ENCODE results near the gene PKMYT1. TPM values are rescaled to one million over a fixed set of nuclear protein-coding genes. Genes with fewer than 3 reads are reported as not detected.

Gene PKMYT1
- total and polyA plus RNA-seq, 4 donors = 3.1 to 32.6 (median 13.6) TPM

DNA sequence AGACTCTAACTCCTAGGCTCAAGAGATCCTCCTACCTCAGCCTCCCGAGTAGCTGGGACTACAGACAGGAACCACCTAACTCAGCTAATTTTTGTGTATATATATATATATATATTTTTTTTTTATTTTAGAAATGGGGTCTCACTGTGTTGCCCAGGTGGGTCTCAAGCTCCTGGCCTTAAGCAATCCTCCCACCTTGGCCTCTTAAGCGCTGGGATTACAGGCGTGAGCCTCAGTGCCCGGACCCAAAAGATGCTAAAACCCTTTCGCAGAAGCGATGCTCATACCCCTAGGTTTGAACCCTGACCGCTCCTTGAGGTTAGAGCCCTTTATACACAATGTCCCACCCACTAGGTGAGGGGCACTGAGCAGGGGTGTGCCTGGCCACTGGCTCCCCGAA, 30.3 kb upstream of the PKMYT1 start:
- Histone ChIP-seq H3K4me1 (ENCODE audit: control insufficient read depth, insufficient read depth, low read length) (peaks cover 11% of the 10 kb centered on the region), H3K9me3 (ENCODE audit: control insufficient read depth, insufficient read depth, low read length) (no peaks in the 10 kb centered on the region), H3K36me3 (ENCODE audit: control insufficient read depth, insufficient read depth, low read length) (no peaks in the 10 kb centered on the region), H3K4me3 (ENCODE audit: low read depth, low read length) (no peak overlapping the region), H3K27ac (ENCODE audit: low read depth, low read length) (no peak overlapping the region), H3K27me3 (ENCODE audit: control insufficient read depth, insufficient read depth, low read length) (peaks cover 93% of the 10 kb centered on the region)
- WGBS (ENCODE audit: insufficient coverage) = 94% methylated on average over 7 of the region's 8 CpGs
- DNase-seq (ENCODE audit: low read depth in 4 of 6, low spot score in 6 of 6) = no peak

- 16% methylated on average over 16 of the region's 21 CpGs for WGBS (ENCODE audit: insufficient coverage)
Observed at GRCh38 chr16:3009568-3010390, 29.5 kb upstream of the PKMYT1 start.

GRCh38 chr16:3008690-3009037, 28.4 kb upstream of the PKMYT1 start:
- DNase-seq (ENCODE audit: low read depth in 4 of 6, low spot score in 6 of 6) = no peak
- no peak overlapping the region for H3K4me3 ChIP-seq (ENCODE audit: low read depth, low read length)
- H3K4me1 ChIP-seq (ENCODE audit: control insufficient read depth, insufficient read depth, low read length) = peaks cover 17% of the 10 kb centered on the region
- no peaks in the 10 kb centered on the region for H3K36me3 ChIP-seq (ENCODE audit: control insufficient read depth, insufficient read depth, low read length)
- H3K27ac ChIP-seq (ENCODE audit: low read depth, low read length) = no peak overlapping the region
- no peaks in the 10 kb centered on the region for H3K9me3 ChIP-seq (ENCODE audit: control insufficient read depth, insufficient read depth, low read length)
- WGBS (ENCODE audit: insufficient coverage) = 21% methylated on average over 4 of the region's 4 CpGs
- H3K27me3 ChIP-seq (ENCODE audit: control insufficient read depth, insufficient read depth, low read length) = peaks cover 86% of the 10 kb centered on the region

More at GRCh38 chr16:3009568-3010390, 29.5 kb upstream of the PKMYT1 start:
- H3K4me1 ChIP-seq (ENCODE audit: control insufficient read depth, insufficient read depth, low read length) = peaks cover 13% of the 10 kb centered on the region
- no peak overlapping the region for H3K4me3 ChIP-seq (ENCODE audit: low read depth, low read length)
- peaks cover 94% of the 10 kb centered on the region for H3K27me3 ChIP-seq (ENCODE audit: control insufficient read depth, insufficient read depth, low read length)
- H3K27ac ChIP-seq (ENCODE audit: low read depth, low read length) = no peak overlapping the region
- no peak for DNase-seq (ENCODE audit: low read depth in 4 of 6, low spot score in 6 of 6)
- H3K36me3 ChIP-seq (ENCODE audit: control insufficient read depth, insufficient read depth, low read length) = no peaks in the 10 kb centered on the region
- H3K9me3 ChIP-seq (ENCODE audit: control insufficient read depth, insufficient read depth, low read length) = no peaks in the 10 kb centered on the region

DNA sequence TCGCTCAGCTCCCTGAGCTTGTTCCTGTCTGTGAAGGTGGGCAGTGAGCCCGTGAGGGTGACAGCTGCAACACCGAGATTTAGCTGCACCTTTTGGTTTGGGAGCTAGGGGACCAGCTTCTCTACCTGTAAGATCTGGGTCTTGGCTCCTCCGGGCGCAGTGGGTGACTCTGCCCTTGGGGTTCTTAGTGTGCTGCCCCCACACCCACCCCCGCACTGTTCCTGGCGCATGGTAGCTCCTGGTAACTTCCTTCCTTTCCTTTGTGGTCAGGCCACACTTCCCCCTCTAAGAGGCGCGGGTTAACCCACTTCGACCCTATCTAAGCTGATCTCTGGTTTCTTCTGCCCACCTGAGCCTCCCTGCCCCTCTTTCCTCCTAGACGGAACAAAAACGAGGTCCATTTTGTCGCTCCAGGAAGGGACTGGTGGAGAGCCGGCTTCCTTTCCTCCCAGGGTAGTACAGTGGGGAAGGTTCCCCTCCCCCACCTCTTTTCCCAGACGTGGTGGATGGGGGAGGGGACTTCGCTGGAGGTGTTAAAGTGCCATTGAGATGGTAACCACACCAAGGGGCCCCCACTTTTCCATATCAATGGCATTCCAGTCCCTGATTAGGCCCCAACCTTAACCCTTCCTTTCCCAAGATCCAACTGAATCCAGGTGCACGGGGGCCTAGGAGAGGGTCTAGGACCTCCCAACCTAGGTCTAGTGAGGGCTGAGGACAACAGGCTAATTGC, 27.9 kb upstream of the PKMYT1 start:
- Histone ChIP-seq H3K9me3 (ENCODE audit: control insufficient read depth, insufficient read depth, low read length) (no peaks in the 10 kb centered on the region), H3K27me3 (ENCODE audit: control insufficient read depth, insufficient read depth, low read length) (peaks cover 83% of the 10 kb centered on the region), H3K4me1 (ENCODE audit: control insufficient read depth, insufficient read depth, low read length) (peaks cover 22% of the 10 kb centered on the region), H3K27ac (ENCODE audit: low read depth, low read length) (no peak overlapping the region), H3K36me3 (ENCODE audit: control insufficient read depth, insufficient read depth, low read length) (no peaks in the 10 kb centered on the region), H3K4me3 (ENCODE audit: low read depth, low read length) (no peak overlapping the region)
- DNase-seq (ENCODE audit: low read depth in 4 of 6, low spot score in 6 of 6) = no peak
- 10% methylated on average over 10 of the region's 17 CpGs for WGBS (ENCODE audit: insufficient coverage)

GRCh38 chr16:3007059-3007956, 27.1 kb upstream of the PKMYT1 start:
- H3K4me3 ChIP-seq (ENCODE audit: low read depth, low read length) = no peak overlapping the region
- WGBS (ENCODE audit: insufficient coverage) = 35% methylated on average over 12 of the region's 13 CpGs
- peaks cover 75% of the 10 kb centered on the region for H3K27me3 ChIP-seq (ENCODE audit: control insufficient read depth, insufficient read depth, low read length)
- no peak for DNase-seq (ENCODE audit: low read depth in 4 of 6, low spot score in 6 of 6)
- no peak overlapping the region for H3K27ac ChIP-seq (ENCODE audit: low read depth, low read length)
- H3K36me3 ChIP-seq (ENCODE audit: control insufficient read depth, insufficient read depth, low read length) = no peaks in the 10 kb centered on the region
- H3K4me1 ChIP-seq (ENCODE audit: control insufficient read depth, insufficient read depth, low read length) = peaks cover 16% of the 10 kb centered on the region
- no peaks in the 10 kb centered on the region for H3K9me3 ChIP-seq (ENCODE audit: control insufficient read depth, insufficient read depth, low read length)

- peaks cover 13% of the 10 kb centered on the region for H3K4me1 ChIP-seq (ENCODE audit: control insufficient read depth, insufficient read depth, low read length)
- no peak for DNase-seq (ENCODE audit: low read depth in 4 of 6, low spot score in 6 of 6)
- H3K27ac ChIP-seq (ENCODE audit: low read depth, low read length) = no peak overlapping the region
- under 1% methylated on average over 19 of the region's 25 CpGs for WGBS (ENCODE audit: insufficient coverage)
- no peaks in the 10 kb centered on the region for H3K9me3 ChIP-seq (ENCODE audit: control insufficient read depth, insufficient read depth, low read length)
- H3K4me3 ChIP-seq (ENCODE audit: low read depth, low read length) = peak overlapping the region; percentile 9
- peaks cover 64% of the 10 kb centered on the region for H3K27me3 ChIP-seq (ENCODE audit: control insufficient read depth, insufficient read depth, low read length)
- no peaks in the 10 kb centered on the region for H3K36me3 ChIP-seq (ENCODE audit: control insufficient read depth, insufficient read depth, low read length)
Observed at GRCh38 chr16:3004781-3005284, 24.6 kb upstream of the PKMYT1 start.

- WGBS (ENCODE audit: insufficient coverage) = under 1% methylated on average over 66 of the region's 67 CpGs
- H3K27me3 ChIP-seq (ENCODE audit: control insufficient read depth, insufficient read depth, low read length) = peaks cover 59% of the 10 kb centered on the region
- no peak for DNase-seq (ENCODE audit: low read depth in 4 of 6, low spot score in 6 of 6)
- H3K4me1 ChIP-seq (ENCODE audit: control insufficient read depth, insufficient read depth, low read length) = peaks cover 13% of the 10 kb centered on the region
- H3K27ac ChIP-seq (ENCODE audit: low read depth, low read length) = no peak overlapping the region
- H3K9me3 ChIP-seq (ENCODE audit: control insufficient read depth, insufficient read depth, low read length) = no peaks in the 10 kb centered on the region
- no peak overlapping the region for H3K4me3 ChIP-seq (ENCODE audit: low read depth, low read length)
- H3K36me3 ChIP-seq (ENCODE audit: control insufficient read depth, insufficient read depth, low read length) = no peaks in the 10 kb centered on the region
Observed at GRCh38 chr16:3004319-3004718, 24.1 kb upstream of the PKMYT1 start.

- Histone ChIP-seq H3K4me3 (ENCODE audit: low read depth, low read length) (peak overlapping the region; percentile 24), H3K9me3 (ENCODE audit: control insufficient read depth, insufficient read depth, low read length) (no peaks in the 10 kb centered on the region), H3K27me3 (ENCODE audit: control insufficient read depth, insufficient read depth, low read length) (peaks cover 60% of the 10 kb centered on the region), H3K36me3 (ENCODE audit: control insufficient read depth, insufficient read depth, low read length) (no peaks in the 10 kb centered on the region), H3K4me1 (ENCODE audit: control insufficient read depth, insufficient read depth, low read length) (peaks cover 13% of the 10 kb centered on the region), H3K27ac (ENCODE audit: low read depth, low read length) (no peak overlapping the region)
- DNase-seq (ENCODE audit: low read depth in 4 of 6, low spot score in 6 of 6) = peak; percentile 92 to 99 (median 95)
- 5% methylated on average over 55 of the region's 58 CpGs for WGBS (ENCODE audit: insufficient coverage)
Observed at GRCh38 chr16:3003582-3004270, 23.5 kb upstream of the PKMYT1 start.

DNA sequence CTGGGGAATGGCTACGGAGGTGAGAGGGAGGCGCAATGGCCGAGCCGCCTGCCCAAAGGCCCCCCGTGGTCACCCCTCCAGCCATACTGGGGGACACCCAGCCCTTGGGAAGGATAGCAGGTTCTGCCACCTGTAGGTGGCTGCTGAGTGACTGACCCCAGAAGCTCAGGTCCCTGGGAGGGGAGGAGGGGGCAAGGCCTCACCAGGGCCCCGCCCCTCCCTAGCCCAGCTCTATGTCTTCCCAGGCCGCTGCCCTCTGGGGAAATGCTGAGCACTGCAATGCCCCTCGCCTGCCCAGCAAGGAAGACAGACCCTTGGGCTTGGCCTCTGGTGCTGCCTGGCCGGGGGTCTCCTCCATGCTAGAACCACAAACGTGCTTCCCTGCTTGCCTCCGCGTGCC, 21.1 kb upstream of the PKMYT1 start:
- WGBS (ENCODE audit: insufficient coverage) = 57% methylated on average over 9 of the region's 12 CpGs
- H3K27ac ChIP-seq (ENCODE audit: low read depth, low read length) = no peak overlapping the region
- DNase-seq (ENCODE audit: low read depth in 4 of 6, low spot score in 6 of 6) = no peak
- H3K4me3 ChIP-seq (ENCODE audit: low read depth, low read length) = no peak overlapping the region
- H3K36me3 ChIP-seq (ENCODE audit: control insufficient read depth, insufficient read depth, low read length) = no peaks in the 10 kb centered on the region
- H3K9me3 ChIP-seq (ENCODE audit: control insufficient read depth, insufficient read depth, low read length) = no peaks in the 10 kb centered on the region
- H3K4me1 ChIP-seq (ENCODE audit: control insufficient read depth, insufficient read depth, low read length) = peaks cover 13% of the 10 kb centered on the region
- peaks cover 50% of the 10 kb centered on the region for H3K27me3 ChIP-seq (ENCODE audit: control insufficient read depth, insufficient read depth, low read length)
